Prostate gland (tissue), 2 donors: Measurements from ENCODE around the gene KAT2A. TPM values are rescaled to one million over a fixed set of nuclear protein-coding genes. Genes with fewer than 3 reads are reported as not detected.

ENCODE experiments used
- DNase-seq: peaks from one replicate; pipeline ENCODE4 v3.0.0-alpha.2; 2019; ENCODE audit warnings: low spot score
- H3K27ac ChIP-seq, 2 donors: fragments of 200-600 bp; sonication (generic); 2 replicates each; pipeline ENCODE4 v1.5.1; 2017 to 2019
- H3K27me3 ChIP-seq: fragments of 200-600 bp; sonication (generic); replicated peaks from 2 replicates; pipeline ENCODE4 v1.5.1; 2019; ENCODE audit not compliant: insufficient read depth
- H3K36me3 ChIP-seq, 2 donors: fragments of 200-600 bp; sonication (generic); 1 replicate in 1 of 2; 2 replicates in 1 of 2; pipeline versions ENCODE4 v1.5.1 to v1.8.1; 2017 to 2019
- H3K4me1 ChIP-seq: fragments of 200-600 bp; sonication (generic); replicated peaks from 2 replicates; pipeline ENCODE4 v1.5.1; 2019
- H3K4me3 ChIP-seq, 2 donors: fragments of 200-600 bp; sonication (generic); 2 replicates each; pipeline ENCODE4 v1.5.1; 2017 to 2019
- H3K9me3 ChIP-seq: fragments of 200-600 bp; sonication (generic); 2 replicates; pipeline ENCODE4 v1.5.1; 2017
- POLR2A ChIP-seq: fragments of 450-650 bp; IDR thresholded peaks from one replicate; pipeline ENCODE4 v1.6.1; 2016; ENCODE audit warnings: antibody characterized with exemption, mild to moderate bottlenecking
- POLR2AphosphoS5 ChIP-seq: sonication (generic); formaldehyde crosslinking; IDR thresholded peaks from one replicate; pipeline ENCODE4 v1.6.1; 2017; ENCODE audit warnings: antibody characterized with exemption
- WGBS: methylation state at CpG from one replicate; pipeline ENCODE4 v1.1.5; 2018; 5-methylcytosine and 5-hydroxymethylcytosine counted together
- intact Hi-C: fragments of 100-400 bp; cut with DNase I; formaldehyde crosslinking; loops from one replicate; pipeline ENCODE4 v1.14.2; 2022
- total RNA-seq, 2 donors: library from RNA; depleted of rRNA; stranded (reverse); fragments of >200 nt; gene quantifications; one replicate each; pipeline ENCODE4 v1.1.0, GENCODE V29; 2016
- TF ChIP-seq, protein P1 (sequence below), 4 experiments: fragments of 200-600 bp in 2 of 4; fragments of 450-650 bp in 2 of 4; sonication (generic) in 2 of 4; IDR thresholded peaks; 1 replicate in 3 of 4; 2 replicates in 1 of 4; pipeline ENCODE4 v1.5.1; 2016 to 2019; ENCODE audit warnings: antibody characterized with exemption in 4 of 4, mild to moderate bottlenecking in 2 of 4, moderate library complexity in 2 of 4

The KAT2A gene
- total RNA-seq, 2 donors from 2014 or later, result 32.9 to 90.1 TPM

DNA sequence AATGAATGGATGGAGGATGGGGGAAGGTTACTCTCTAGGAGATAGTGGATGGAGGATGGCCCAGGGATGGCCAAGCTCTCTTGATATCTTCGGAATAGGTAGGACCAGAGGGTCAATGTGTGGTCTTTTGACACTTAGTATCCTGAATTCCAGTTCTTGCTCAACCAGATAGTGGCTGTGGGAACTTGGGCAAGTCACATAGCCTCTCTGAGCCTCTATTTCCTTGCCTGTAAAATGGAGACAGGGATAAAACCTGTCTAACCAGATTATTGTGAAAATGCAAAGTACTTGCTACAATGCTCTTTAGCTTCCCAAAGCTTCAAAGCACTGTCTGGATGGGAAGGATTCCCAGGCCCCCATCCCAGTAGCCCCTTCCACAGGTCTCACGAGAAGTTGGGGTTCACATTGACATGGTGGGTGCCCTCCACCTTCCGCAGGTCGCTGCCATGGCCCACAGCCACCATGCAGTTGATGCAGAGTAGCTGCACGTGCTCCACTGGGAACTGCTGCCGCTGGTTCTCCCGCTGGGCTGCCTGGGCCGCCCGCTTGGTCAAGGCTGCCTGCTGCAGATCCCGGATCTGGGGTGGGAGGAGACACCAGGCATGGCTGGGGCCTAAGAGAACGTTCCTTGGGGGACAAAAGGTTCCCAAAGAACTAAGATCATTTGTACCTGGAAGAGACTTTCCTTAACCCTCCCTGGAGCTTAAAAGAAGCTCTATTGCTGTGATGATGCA, 17.8 kb downstream of the KAT2A start:
- intact Hi-C loops, result no loop called here
- TF ChIP-seq, protein P1, sequence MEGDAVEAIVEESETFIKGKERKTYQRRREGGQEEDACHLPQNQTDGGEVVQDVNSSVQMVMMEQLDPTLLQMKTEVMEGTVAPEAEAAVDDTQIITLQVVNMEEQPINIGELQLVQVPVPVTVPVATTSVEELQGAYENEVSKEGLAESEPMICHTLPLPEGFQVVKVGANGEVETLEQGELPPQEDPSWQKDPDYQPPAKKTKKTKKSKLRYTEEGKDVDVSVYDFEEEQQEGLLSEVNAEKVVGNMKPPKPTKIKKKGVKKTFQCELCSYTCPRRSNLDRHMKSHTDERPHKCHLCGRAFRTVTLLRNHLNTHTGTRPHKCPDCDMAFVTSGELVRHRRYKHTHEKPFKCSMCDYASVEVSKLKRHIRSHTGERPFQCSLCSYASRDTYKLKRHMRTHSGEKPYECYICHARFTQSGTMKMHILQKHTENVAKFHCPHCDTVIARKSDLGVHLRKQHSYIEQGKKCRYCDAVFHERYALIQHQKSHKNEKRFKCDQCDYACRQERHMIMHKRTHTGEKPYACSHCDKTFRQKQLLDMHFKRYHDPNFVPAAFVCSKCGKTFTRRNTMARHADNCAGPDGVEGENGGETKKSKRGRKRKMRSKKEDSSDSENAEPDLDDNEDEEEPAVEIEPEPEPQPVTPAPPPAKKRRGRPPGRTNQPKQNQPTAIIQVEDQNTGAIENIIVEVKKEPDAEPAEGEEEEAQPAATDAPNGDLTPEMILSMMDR (IDR thresholded peaks at IDR 0.05), result no peak
- TF ChIP-seq POLR2A (no peak), POLR2AphosphoS5 (no peak)
- Histone ChIP-seq H3K36me3 (peaks cover 0 to 5% of the 10 kb centered on the region in 2 donors), H3K27ac (no peak overlapping the region), H3K4me3 (no peak overlapping the region), H3K27me3 (no peaks in the 10 kb centered on the region), H3K4me1 (no peaks in the 10 kb centered on the region), H3K9me3 (no peaks in the 10 kb centered on the region)
- 87% methylated on average over 11 of the region's 11 CpGs for WGBS
- DNase-seq, result no peak

DNA sequence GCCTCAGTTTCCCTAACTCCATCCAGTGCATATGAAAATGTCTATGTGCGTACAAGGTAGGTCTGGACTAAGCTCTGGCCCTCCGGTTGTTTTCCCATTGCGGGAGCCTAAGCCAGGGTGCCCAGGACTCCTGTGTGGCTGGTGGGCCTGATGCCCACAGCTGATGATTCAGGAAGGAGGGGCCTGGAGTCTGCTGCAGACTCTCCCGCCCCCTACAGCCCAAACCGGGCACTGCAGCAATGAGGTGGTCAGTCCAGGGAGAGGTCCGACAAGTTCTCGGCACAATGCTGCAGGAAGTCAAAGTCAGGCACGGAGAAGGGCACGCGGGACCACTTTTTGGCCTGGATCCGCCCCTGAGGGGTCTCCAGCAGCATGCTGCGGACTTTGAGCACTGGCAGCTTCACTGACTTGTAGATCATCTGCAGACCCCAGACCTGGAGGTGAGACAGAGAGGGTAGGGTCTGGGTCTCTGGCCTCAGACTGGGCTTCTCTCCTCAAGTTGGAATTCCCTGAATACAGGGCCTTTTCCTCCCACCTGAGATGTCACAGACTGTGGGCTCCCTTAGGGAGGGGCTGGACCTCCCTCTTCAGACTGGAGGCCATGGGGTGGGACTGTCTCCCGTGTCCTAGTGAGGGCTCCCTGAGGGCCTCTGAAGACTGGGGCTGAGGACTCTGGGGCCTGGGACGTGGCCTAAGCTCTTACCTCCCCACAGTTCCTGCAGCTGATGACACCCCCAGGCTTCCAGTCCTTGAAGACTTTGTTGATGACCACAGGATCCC, 19.5 kb downstream of the KAT2A start:
- TF ChIP-seq POLR2A (no peak), POLR2AphosphoS5 (no peak)
- TF ChIP-seq, protein P1 (IDR thresholded peaks at IDR 0.05), result peak; percentile 29 to 74 (median 72)
- Histone ChIP-seq H3K4me3 (no peak overlapping the region), H3K4me1 (no peaks in the 10 kb centered on the region), H3K27me3 (no peaks in the 10 kb centered on the region), H3K36me3 (peaks cover 0 to 5% of the 10 kb centered on the region in 2 donors), H3K27ac (no peak overlapping the region), H3K9me3 (no peaks in the 10 kb centered on the region)
- WGBS, result 40% methylated on average over 14 of the region's 14 CpGs
- peak; percentile 48 for DNase-seq
- intact Hi-C loops, result no loop called here

DNA sequence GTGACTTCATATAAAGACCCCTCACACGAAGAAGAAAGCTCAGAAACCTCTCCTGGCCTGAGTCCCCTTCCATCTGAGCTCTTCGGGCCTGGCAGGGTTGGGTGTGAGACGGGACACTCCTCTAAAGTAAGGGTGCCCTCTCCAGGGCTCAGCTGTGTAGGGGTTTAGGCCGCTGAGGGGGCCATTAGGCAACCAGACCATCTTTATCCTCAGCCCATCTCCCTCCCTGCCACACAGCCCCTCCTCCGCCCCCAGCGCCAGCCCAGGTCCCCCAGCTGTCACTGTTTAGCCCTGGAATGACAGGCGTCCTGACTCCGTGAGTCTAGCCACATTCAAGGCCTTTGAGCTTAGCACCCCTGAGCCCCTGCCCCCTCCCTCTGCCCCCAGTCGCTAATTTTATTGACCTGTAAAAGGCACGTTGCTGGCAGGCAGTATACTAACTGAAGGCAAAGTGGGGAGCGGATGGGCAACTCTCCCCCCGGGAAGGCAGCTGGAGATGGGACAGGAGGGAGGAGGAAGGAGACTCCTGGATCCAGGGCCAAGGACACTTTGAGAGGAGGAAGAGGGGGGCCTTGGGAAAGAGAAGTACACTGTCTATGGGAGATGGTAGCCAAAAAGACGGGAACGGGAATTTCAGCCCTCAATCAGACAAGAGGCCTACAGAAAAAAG, 22.3 kb downstream of the KAT2A start:
- DNase-seq, result no peak
- no peak for TF ChIP-seq POLR2AphosphoS5
- no peak for TF ChIP-seq POLR2A
- WGBS, result 30% methylated on average over 14 of the region's 14 CpGs
- Histone ChIP-seq H3K4me3 (no peak overlapping the region), H3K9me3 (no peaks in the 10 kb centered on the region), H3K4me1 (no peaks in the 10 kb centered on the region), H3K36me3 (no peaks in the 10 kb centered on the region), H3K27ac (no peak overlapping the region), H3K27me3 (no peaks in the 10 kb centered on the region)
- intact Hi-C loops, result no loop called here

DNA sequence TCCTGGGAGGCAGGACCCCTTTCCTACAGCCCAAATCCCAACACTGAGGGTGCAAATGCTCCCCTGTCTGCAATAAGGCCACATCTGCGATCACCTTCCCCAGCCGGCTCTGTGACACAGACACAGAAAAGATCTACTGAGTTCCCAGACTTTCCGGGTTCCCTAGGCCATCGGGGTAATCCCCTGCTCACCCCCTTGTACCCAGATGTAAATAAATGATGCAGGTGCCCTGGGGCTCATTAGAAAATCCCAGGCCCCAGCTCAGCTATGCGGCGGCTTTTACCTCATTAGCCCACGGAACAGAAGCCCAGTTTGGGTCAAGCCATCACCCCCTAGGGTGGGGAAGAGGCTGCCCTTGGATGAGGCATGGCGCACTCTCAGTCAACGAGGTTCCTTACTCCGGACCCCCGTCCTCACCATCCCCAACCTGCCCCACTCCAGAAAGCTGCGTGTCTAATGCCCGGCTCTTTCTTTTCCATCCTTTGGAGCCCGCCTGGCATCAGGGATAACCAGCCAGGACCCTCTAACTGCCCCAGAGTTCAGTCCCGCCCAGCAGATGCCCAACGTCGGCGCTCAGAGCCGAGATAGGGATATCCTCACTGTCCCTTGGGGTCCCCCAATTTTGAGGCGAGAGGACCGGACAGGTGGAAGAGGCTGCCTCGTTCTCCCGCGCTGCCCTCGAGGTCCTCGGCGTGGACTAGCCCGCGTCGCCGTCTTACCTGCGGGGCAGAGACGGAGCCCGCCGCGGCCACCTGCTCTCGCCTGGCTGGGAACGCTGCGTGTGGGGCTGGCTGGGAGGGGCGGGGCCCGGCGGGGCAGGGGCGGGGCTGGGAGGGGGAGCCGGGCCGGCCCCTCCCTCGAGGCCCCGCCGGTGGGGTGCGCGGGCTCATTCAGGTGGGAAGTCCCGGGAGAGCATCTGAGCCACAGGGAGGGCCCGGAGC, 23.2 kb downstream of the KAT2A start, which contains the start of gene ZNF385C:
ZNF385C (minus strand) TSS at position 783 of the 941 bp plus-strand sequence. CDS start 35,417 bp downstream, outside the sequence.
- Histone ChIP-seq H3K4me3 (peak within 1 kb of the TSS in 1 of 2 donors; percentile 1), H3K36me3 (no peaks in the 10 kb centered on the region)
- WGBS, result 14% methylated on average over 44 of the region's 52 CpGs

More for the DNA sequence above, 23.2 kb downstream of the KAT2A start, which contains the start of gene ZNF385C:
- no peak within 1 kb of the TSS for H3K27ac ChIP-seq
- intact Hi-C loops, result no loop called here
- H3K27me3 ChIP-seq, result no peaks in the 10 kb centered on the region
- TF ChIP-seq, protein P1 (IDR thresholded peaks at IDR 0.05), result no peak
- TF ChIP-seq POLR2A (no peak), POLR2AphosphoS5 (no peak)
- no peaks in the 10 kb centered on the region for H3K9me3 ChIP-seq
- no peaks in the 10 kb centered on the region for H3K4me1 ChIP-seq
- DNase-seq, result no peak
